Purkinje cell (primary cell): Measurements from ENCODE around the gene CXorf51A. TPM values are rescaled to one million over a fixed set of nuclear protein-coding genes. Genes with fewer than 3 reads are reported as not detected.

Experiments used
- polyA plus RNA-seq: library from polyadenylated mRNA; unstranded; fragments of >200 nt; fragmentation: Nextera tagmentation; gene quantifications from 2 replicates; pipeline ENCODE4 v1.2.1, GENCODE V29; 2014

CXorf51A gene
- polyA plus RNA-seq, result not detected in 2 replicates

GRCh38 chrX:146814644-146815043 lies at the start of gene CXorf51A:
TSS of gene CXorf51A (minus strand) at chrX:146814744. CDS start at chrX:146814723, 21 bp downstream.

GRCh38 chrX:146809471-146809870 lies 5.1 kb downstream of the CXorf51A start, which contains the start of gene CXorf51B:
TSS of gene CXorf51B (plus strand) at chrX:146809771. CDS start at chrX:146809792, 21 bp downstream.

Other genes starting within 250 kb of the CXorf51A start
- gene CXorf51B, start 5.0 kb downstream of the CXorf51A start, polyA plus RNA-seq, result not detected in 2 replicates